Measurements from ENCODE around the gene SKIC3. TPM values are rescaled to one million over a fixed set of nuclear protein-coding genes. Genes with fewer than 3 reads are reported as not detected.

SKIC3 gene
- polyA plus RNA-seq, 1 donor = 58.1 TPM

DNA sequence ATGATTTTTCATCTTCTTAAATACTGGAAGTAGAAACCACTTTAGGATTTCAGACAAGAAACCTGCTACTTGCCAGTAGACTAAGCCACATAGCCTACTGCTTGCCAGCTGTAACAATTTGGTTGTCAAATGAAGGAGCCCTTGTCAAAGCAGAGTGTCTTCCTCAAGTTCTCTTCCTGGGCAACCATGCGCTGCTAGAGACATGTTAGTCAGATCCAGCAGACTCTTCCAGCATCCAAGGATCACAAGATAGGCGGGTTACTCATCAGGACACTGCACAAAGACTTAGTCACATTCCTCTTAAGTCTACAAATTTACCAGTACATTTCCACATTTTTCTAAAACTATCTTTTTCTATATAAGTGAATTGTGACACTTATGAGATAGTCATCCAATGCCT lies 24.4 kb downstream of the SKIC3 start:
- no peak for DNase-seq

DNA sequence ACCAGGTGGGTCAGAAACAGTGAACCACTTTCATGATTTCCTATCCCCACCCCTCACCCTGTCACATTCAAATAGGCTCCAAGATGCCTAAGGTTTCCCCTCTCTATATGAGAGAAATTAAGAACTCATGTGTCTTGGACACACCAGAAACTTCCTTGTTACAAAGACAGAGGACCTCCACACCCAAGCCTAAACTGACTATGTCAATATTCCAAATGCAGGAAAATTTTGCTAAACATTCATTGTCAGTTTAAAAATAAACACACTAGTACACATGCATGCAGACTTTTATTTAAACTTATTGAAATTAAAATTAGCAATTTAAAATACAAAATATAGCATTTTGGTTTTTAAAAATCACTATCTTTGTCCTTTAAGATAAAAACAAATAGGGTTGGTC lies 26.2 kb downstream of the SKIC3 start:
- DNase-seq = no peak

DNA sequence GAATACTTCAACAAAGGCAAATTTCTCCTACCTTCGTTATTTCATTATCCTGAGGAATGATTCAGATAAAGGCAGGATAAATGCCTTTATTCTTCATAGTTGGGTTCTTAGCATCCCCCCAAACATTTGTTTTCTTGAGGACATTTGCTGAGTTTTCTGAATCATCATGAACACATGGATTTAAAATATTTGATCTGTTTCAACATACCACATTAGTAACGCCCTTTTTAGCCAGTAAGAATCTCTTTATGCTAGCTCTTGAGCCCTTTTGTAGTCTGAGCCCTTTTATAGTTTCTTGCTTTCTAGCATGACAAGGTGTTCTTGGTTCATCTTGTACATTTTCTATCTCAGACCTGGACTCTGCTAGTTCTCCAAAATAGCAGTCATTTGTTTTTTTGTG lies 27.9 kb downstream of the SKIC3 start:
- DNase-seq = no peak

DNA sequence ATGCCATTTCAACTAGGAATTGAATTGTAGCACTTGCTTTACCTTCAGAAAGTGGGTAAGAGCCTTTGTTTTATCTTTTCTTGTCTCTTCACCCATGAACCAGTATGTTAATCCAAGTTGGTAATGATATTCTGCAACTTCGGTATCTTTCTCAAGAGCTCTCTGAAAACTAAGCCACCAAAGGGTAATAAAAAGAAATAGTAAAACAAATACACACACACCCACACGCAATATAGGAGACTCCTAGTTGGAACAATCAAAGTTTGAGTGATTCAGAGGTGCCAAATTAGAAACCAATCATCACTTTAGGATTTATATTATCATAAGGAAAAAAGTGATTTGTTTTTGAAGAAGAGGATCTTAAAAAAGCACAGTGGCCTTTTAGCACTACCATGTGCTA lies 30.4 kb downstream of the SKIC3 start:
- no peak for DNase-seq

DNA sequence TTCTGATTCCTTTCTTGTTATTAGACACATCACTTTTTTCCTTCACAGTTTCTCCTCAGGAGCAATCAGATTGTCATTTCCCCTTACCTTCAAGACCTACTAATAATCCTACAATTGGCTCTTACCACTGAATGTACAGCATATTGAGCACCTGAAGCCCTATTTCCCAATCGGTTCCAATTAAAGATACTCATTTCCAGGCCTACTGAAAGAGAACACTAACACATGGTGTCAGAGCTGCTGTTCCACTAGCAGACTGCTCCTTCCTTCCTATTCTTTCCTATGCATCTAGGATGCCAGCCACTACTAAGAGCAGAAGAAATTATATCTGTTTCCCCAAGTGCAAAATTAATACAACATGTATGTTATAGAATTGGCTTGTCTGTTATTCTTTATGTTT lies 34.6 kb downstream of the SKIC3 start:
- DNase-seq = no peak

DNA sequence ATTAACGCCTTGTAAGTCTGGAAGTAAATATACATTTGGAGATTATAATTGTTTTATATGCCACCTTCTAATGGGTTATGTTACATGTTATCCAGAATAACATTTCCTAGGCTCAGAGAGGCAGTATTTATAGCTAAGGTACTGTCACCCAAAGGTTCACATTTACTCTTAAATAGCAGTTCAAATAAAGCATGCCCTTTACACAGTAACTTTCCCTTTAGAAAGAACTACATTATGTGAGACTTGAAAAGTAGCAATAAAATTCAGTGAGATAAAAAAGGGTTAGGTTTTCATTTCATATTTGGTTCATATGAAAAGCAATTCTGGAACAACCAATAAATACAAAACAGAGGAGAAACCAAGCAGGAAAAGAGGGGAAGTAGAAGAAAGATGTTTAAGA lies 35.1 kb downstream of the SKIC3 start:
- no peak for DNase-seq

DNA sequence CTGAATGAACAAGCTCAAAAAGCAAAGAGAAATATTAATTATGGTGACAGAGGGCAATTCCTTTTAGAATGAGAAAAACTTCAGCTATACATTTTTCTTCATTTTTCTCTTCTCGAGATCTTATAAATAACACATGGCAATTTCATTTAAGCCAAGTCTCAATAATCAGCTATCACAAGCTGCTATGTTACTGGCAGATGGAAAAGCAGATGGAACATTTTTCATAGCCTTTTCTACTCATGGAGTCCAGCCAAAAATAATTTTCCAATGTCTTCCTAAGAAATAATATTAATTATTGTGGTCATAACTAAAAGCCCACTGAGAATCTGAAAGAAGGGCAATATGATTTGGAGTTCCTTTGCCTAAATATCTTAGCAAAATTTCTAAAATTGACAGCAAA lies 35.6 kb downstream of the SKIC3 start:
- no peak for DNase-seq

DNA sequence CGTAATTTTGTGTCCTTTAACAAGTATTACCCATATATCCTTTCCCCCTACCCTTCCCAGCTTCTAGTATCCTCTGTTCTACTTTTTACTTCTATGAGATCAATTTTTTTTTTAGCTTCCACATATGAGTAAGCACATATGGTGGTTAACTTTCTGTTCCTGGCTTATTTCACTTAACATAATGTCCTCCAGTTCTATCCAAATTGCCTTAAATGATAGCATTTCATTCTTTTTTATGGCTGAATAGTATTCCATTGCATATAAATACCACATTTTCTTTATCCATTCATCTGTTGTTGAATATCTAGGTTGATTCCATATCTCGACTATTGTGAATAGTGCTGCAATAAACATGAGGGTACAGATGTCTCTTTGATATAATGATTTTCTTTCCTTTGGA lies 36.4 kb downstream of the SKIC3 start:
- no peak for DNase-seq

DNA sequence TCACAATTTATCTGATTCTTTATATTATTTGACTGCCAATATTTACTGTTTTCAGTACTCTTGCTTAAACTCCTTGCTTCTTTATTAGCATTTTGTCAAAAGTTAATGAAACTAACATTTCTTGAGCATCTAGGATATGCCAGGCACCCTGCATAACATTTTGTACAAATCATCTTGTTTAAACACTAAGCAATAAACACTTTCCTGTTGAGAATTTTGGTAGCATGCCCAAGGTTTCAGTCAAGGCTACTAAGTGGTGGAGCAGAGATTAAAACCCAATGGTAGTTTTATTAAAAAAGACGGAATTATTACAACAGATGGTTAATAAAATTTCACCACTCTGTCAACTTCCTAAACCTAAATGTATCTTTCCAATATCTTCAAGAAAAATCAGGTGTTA lies 43.2 kb downstream of the SKIC3 start:
- no peak for DNase-seq

DNA sequence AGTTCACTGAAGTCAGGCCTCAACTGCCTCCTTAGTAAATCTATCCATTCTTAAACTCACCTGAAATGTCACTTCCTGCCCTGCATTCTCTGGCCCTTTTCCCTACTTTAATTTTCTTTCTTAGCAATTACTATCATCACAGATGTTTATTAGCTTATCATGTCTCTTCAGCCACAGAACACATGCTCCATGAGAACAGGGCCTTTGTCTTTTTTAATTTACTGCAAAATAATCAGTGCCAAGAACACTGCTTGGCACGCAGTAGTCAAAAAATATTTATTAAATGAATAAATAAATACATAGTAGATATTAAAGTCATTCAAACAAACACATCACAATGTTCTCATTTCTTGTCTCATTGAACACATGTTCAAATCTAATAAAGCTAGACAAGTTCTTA lies 46.2 kb downstream of the SKIC3 start:
- no peak for DNase-seq

Other genes starting within 250 kb of the SKIC3 start
- gene FAM81B, start 163.6 kb downstream of the SKIC3 start, polyA plus RNA-seq (ENCODE audit: insufficient read length) = 10.9 TPM
- gene ARSK, start 124 bp upstream of the SKIC3 start, polyA plus RNA-seq (ENCODE audit: insufficient read length) = 10.0 TPM
- 0.22 TPM for gene GPR150, start 65.1 kb upstream of the SKIC3 start, polyA plus RNA-seq (ENCODE audit: insufficient read length)
- 3.6 TPM for gene RFESD, start 91.8 kb upstream of the SKIC3 start, polyA plus RNA-seq (ENCODE audit: insufficient read length)
- gene SPATA9, start 128.0 kb upstream of the SKIC3 start, polyA plus RNA-seq (ENCODE audit: insufficient read length) = 1.4 TPM
- 96.9 TPM for gene RHOBTB3, start 176.4 kb upstream of the SKIC3 start, polyA plus RNA-seq (ENCODE audit: insufficient read length)

Data from hindlimb muscle (tissue), 1 donor.